HepG2 (cell line): Measurements from ENCODE around the gene PEAK1. TPM values are rescaled to one million over a fixed set of nuclear protein-coding genes. Genes with fewer than 3 reads are reported as not detected.
A peak's percentile ranks its signal among the peaks of the same experiment; 100 is the strongest.

ENCODE experiments used
- ATAC-seq: fragments of 200-7000 bp; cut with Tn5 transposase; 3 replicates; pipeline ENCODE4 v1.9.1; 2020; ENCODE audit warnings: mild to moderate bottlenecking, moderate library complexity
- BruUV-seq: library from RNA; stranded (reverse); fragments of 400-500 nt; replicated peaks from 2 replicates; lab custom pipeline; 2021; lab: Mats Ljungman, UMichigan
- CTCF ChIA-PET: fragments of 300-600 bp; formaldehyde crosslinking; extraction: SDS; loops from one replicate; lab custom pipeline; 2021; ENCODE audit warnings: low total read pairs, inconsistent platforms, low intra/inter-chr PET ratio; lab: Yijun Ruan, JAX
- POLR2A ChIA-PET: fragments of 350-600 bp; sonication (Branson Sonifier 250); formaldehyde crosslinking; loops from one replicate; lab custom pipeline; 2020; ENCODE audit warnings: antibody characterized with exemption, inconsistent platforms; lab: Yijun Ruan, JAX
- DNase-seq: peaks from one replicate; pipeline ENCODE4 v3.0.0-alpha.2; 2015; ENCODE audit warnings: low spot score
- FAIRE-seq: peaks from 3 replicates; lab custom pipeline; 2011; peaks lifted over from hg19 to GRCh38; lab: Jason Lieb, UNC
- H2AFZ ChIP-seq: one replicate; pipeline ENCODE4 v1.6.1; 2011; ENCODE audit warnings: low read length, inconsistent platforms
- H3K27ac ChIP-seq: fragments of 300-600 bp; 3 replicates; pipeline ENCODE4 v1.8.0; 2011; ENCODE audit warnings: mixed run types, mild to moderate bottlenecking, mixed read lengths, low read length, inconsistent platforms; ENCODE audit not compliant: insufficient read depth; ENCODE audit errors: extremely low read length
- H3K27me3 ChIP-seq, 2 experiments: fragments of 200-600 bp in 1 of 2; 2 replicates in 1 of 2; 3 replicates in 1 of 2; pipeline versions ENCODE4 v1.6.0 to v1.8.0; 2011; ENCODE audit warnings: low read length in 2 of 2, mild to moderate bottlenecking in 2 of 2, moderate library complexity in 2 of 2, inconsistent platforms in 1 of 2; ENCODE audit not compliant: insufficient read depth in 2 of 2, control insufficient read depth in 1 of 2
- H3K36me3 ChIP-seq, 2 experiments: fragments of 200-600 bp in 1 of 2; replicated peaks in 1 of 2; 2 replicates in 1 of 2; 3 replicates in 1 of 2; pipeline versions ENCODE4 v1.5.1 to v1.8.0; 2011; ENCODE audit warnings: low read length in 2 of 2, inconsistent platforms in 1 of 2; ENCODE audit not compliant: insufficient read depth in 2 of 2, control insufficient read depth in 1 of 2
- H3K4me1 ChIP-seq: 2 replicates; pipeline ENCODE4 v1.5.1; 2012; ENCODE audit warnings: low read length, inconsistent platforms; ENCODE audit not compliant: insufficient read depth
- H3K4me2 ChIP-seq: 2 replicates; pipeline ENCODE4 v1.6.0; 2011; ENCODE audit warnings: low read depth, low read length, inconsistent platforms
- H3K4me3 ChIP-seq, 3 experiments: fragments of 200-600 bp in 1 of 3; sonication (generic), shearing (Covaris generic) in 1 of 3; replicated peaks in 1 of 3; 2 replicates each; pipeline ENCODE4 v1.5.1; 2011 to 2016; ENCODE audit warnings: low read length in 3 of 3, inconsistent platforms in 2 of 3, low read depth in 2 of 3, mild to moderate bottlenecking in 2 of 3, control low read depth in 1 of 3, mixed read lengths in 1 of 3; ENCODE audit not compliant: insufficient read depth in 1 of 3
- H3K79me2 ChIP-seq: one replicate; pipeline ENCODE4 v1.6.1; 2011; ENCODE audit warnings: low read length, inconsistent platforms; ENCODE audit not compliant: insufficient read depth
- H3K9ac ChIP-seq: 2 replicates; pipeline ENCODE4 v1.6.0; 2011; ENCODE audit warnings: mild to moderate bottlenecking, low read depth, low read length, inconsistent platforms; ENCODE audit not compliant: insufficient read depth
- H3K9me3 ChIP-seq: 2 replicates; pipeline ENCODE4 v1.5.1; 2012; ENCODE audit warnings: mild to moderate bottlenecking, low read length
- H4K20me1 ChIP-seq: 2 replicates; pipeline ENCODE4 v1.6.0; 2011; ENCODE audit warnings: inconsistent platforms, mild to moderate bottlenecking, low read length, moderate library complexity; ENCODE audit not compliant: insufficient read depth
- ATF5 ChIP-seq: sonication (generic); formaldehyde crosslinking; IDR thresholded peaks from 2 replicates; pipeline ENCODE4 v1.4.0; 2020; ENCODE audit warnings: mild to moderate bottlenecking, low read depth, missing genetic modification reagents
- DMAP1 ChIP-seq: IDR thresholded peaks from 2 replicates; pipeline ENCODE4 v1.6.1; 2016
- GZF1 ChIP-seq: sonication (generic); formaldehyde crosslinking; IDR thresholded peaks from 2 replicates; pipeline ENCODE4 v1.5.1; 2020; ENCODE audit warnings: mild to moderate bottlenecking, missing genetic modification reagents
- KAT2B ChIP-seq: fragments of 150-350 bp; IDR thresholded peaks from 2 replicates; pipeline ENCODE4 v1.6.1; 2014; ENCODE audit warnings: low read depth, low read length, borderline replicate concordance
- MXD4 ChIP-seq: IDR thresholded peaks from 2 replicates; pipeline ENCODE4 v1.6.1; 2016; ENCODE audit warnings: mild to moderate bottlenecking, missing biosample characterization, missing genetic modification reagents
- YEATS2 ChIP-seq: sonication (generic); formaldehyde crosslinking; IDR thresholded peaks from 2 replicates; pipeline ENCODE4 v1.4.0; 2020; ENCODE audit warnings: missing genetic modification reagents, borderline replicate concordance
- ZBTB33 ChIP-seq: sonication (generic); formaldehyde crosslinking; IDR thresholded peaks from 2 replicates; pipeline ENCODE4 v1.4.0; 2020; ENCODE audit warnings: missing genetic modification reagents
- ZNF362 ChIP-seq: sonication (generic); formaldehyde crosslinking; IDR thresholded peaks from 2 replicates; pipeline ENCODE4 v1.4.0; 2020; ENCODE audit warnings: missing genetic modification reagents, mild to moderate bottlenecking, borderline replicate concordance
- WGBS: methylation state at CpG from one replicate; pipeline ENCODE4 v1.1.6; 2017; ENCODE audit warnings: low lambda C conversion rate; 5-methylcytosine and 5-hydroxymethylcytosine counted together
- in situ Hi-C: cut with HindIII; loops from 2 replicates; pipeline ENCODE4 v1.10.0; 2017; ENCODE audit warnings: low pct_unique_long_range_greater_than_20kb; ENCODE audit not compliant: extremely low pct_ligation_motif_present
- intact Hi-C: fragments of 100-400 bp; cut with micrococcal nuclease; formaldehyde crosslinking; loops from one replicate; pipeline ENCODE4 v1.10.0; 2022; ENCODE audit not compliant: unreplicated experiment
- polyA plus RNA-seq, 8 experiments: library from polyadenylated mRNA; depleted of rRNA in 3 of 8; stranded (reverse) in 7 of 8; unstranded in 1 of 8; fragments of >200 nt; fragmentation: Illumina TruSeq in 4 of 8; extraction: Trizol in 4 of 8; gene quantifications; 2 replicates each; pipeline versions ENCODE4 v1.2.1 to v1.2.3, GENCODE V29; 2011 to 2016; ENCODE audit warnings: low read depth in 4 of 8, missing spikeins in 1 of 8, mixed read lengths in 1 of 8; ENCODE audit not compliant: insufficient read depth in 1 of 8
- total RNA-seq, 5 experiments: library from RNA; depleted of rRNA; stranded (reverse); fragments of >200 nt; fragmentation: Illumina TruSeq; extraction: Trizol; gene quantifications; 2 replicates each; pipeline ENCODE4 v1.2.3, GENCODE V29; 2016; ENCODE audit warnings: low read depth in 1 of 5
- TF ChIP-seq, protein P1 (sequence below): sonication (generic); formaldehyde crosslinking; IDR thresholded peaks from 2 replicates; pipeline ENCODE4 v1.4.0; 2020; ENCODE audit warnings: missing genetic modification reagents

The PEAK1 gene
- total and polyA plus RNA-seq, 2 of the 13 experiments (the other 11 are each of a cell fraction or from before 2014, with no cell fraction given): 6.0 to 6.6 TPM

GRCh38 chr15:77380033-77380432 lies 39.9 kb downstream of the PEAK1 start:
- FAIRE-seq (no peak), DNase-seq (no peak), ATAC-seq (no peak)
- TF ChIP-seq KAT2B: peak; percentile 76; the same call in 1 of the 2 replicates
- TF ChIP-seq GZF1 (CRISPR knock-in tag): no peak
- H3K4me2 ChIP-seq: no peak overlapping the region
- no peaks in the 10 kb centered on the region for H4K20me1 ChIP-seq
- intact Hi-C loops: no loop called here
- H3K79me2 ChIP-seq: peaks cover 14% of the 10 kb centered on the region
- no TSS peak for BruUV-seq
- POLR2A ChIA-PET: no interaction called here
- H3K9ac ChIP-seq: no peak overlapping the region
- CTCF ChIA-PET: no interaction called here
- no peaks in the 10 kb centered on the region for H3K36me3 ChIP-seq
- 95% methylated on average over 4 of the region's 4 CpGs for WGBS
- H3K9me3 ChIP-seq: no peaks in the 10 kb centered on the region
- H3K4me1 ChIP-seq: no peaks in the 10 kb centered on the region
- H2AFZ ChIP-seq: no peak overlapping the region
- H3K4me3 ChIP-seq: no peak overlapping the region
- H3K27ac ChIP-seq: no peak overlapping the region
- no peaks in the 10 kb centered on the region for H3K27me3 ChIP-seq
- in situ Hi-C loops: no loop called here

DNA sequence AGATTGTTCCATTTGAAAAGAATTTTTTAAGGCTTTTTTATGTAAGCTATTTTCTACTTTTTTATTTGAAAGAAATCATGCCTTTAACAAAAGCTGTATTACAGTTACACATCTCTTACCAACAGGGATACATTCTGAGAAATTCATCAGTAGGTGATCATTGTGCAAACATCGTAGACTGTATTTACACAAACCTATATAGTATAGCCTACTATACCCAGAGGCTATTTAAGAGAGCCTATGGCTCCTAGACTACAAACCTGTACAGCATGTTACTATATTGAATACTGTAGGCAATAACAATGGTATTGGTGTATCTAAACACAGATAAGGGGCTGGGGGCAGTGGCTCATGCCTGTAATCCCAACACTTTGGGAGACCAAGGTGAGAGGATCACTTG lies 43.1 kb downstream of the PEAK1 start:
- Histone ChIP-seq H3K79me2 (peaks cover 17% of the 10 kb centered on the region), H3K27ac (no peak overlapping the region), H3K4me1 (no peaks in the 10 kb centered on the region), H3K27me3 (no peaks in the 10 kb centered on the region), H3K9me3 (no peaks in the 10 kb centered on the region), H4K20me1 (no peaks in the 10 kb centered on the region), H2AFZ (no peak overlapping the region), H3K4me3 (no peak overlapping the region), H3K36me3 (no peaks in the 10 kb centered on the region), H3K9ac (no peak overlapping the region), H3K4me2 (no peak overlapping the region)
- ATAC-seq (no peak), DNase-seq (no peak), FAIRE-seq (no peak)
- in situ Hi-C loops (no loop called here), intact Hi-C loops (no loop called here)
- ChIA-PET CTCF (no interaction called here), POLR2A (no interaction called here)
- 97% methylated on average over 1 of the region's 1 CpG for WGBS
- BruUV-seq: no TSS peak
- TF ChIP-seq ZNF362 (CRISPR knock-in tag) (no peak), YEATS2 (CRISPR knock-in tag) (no peak), ZBTB33 (CRISPR knock-in tag) (no peak), DMAP1 (CRISPR knock-in tag) (no peak), ATF5 (CRISPR knock-in tag) (no peak), MXD4 (CRISPR knock-in tag) (no peak)
- TF ChIP-seq, protein P1, sequence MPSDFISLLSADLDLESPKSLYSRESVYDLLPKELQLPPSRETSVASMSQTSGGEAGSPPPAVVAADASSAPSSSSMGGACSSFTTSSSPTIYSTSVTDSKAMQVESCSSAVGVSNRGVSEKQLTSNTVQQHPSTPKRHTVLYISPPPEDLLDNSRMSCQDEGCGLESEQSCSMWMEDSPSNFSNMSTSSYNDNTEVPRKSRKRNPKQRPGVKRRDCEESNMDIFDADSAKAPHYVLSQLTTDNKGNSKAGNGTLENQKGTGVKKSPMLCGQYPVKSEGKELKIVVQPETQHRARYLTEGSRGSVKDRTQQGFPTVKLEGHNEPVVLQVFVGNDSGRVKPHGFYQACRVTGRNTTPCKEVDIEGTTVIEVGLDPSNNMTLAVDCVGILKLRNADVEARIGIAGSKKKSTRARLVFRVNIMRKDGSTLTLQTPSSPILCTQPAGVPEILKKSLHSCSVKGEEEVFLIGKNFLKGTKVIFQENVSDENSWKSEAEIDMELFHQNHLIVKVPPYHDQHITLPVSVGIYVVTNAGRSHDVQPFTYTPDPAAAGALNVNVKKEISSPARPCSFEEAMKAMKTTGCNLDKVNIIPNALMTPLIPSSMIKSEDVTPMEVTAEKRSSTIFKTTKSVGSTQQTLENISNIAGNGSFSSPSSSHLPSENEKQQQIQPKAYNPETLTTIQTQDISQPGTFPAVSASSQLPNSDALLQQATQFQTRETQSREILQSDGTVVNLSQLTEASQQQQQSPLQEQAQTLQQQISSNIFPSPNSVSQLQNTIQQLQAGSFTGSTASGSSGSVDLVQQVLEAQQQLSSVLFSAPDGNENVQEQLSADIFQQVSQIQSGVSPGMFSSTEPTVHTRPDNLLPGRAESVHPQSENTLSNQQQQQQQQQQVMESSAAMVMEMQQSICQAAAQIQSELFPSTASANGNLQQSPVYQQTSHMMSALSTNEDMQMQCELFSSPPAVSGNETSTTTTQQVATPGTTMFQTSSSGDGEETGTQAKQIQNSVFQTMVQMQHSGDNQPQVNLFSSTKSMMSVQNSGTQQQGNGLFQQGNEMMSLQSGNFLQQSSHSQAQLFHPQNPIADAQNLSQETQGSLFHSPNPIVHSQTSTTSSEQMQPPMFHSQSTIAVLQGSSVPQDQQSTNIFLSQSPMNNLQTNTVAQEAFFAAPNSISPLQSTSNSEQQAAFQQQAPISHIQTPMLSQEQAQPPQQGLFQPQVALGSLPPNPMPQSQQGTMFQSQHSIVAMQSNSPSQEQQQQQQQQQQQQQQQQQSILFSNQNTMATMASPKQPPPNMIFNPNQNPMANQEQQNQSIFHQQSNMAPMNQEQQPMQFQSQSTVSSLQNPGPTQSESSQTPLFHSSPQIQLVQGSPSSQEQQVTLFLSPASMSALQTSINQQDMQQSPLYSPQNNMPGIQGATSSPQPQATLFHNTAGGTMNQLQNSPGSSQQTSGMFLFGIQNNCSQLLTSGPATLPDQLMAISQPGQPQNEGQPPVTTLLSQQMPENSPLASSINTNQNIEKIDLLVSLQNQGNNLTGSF (CRISPR knock-in tag): no peak
